DOHH2 (cell line): ENCODE results near the gene PRDM7.
A peak's percentile ranks its signal among the peaks of the same experiment; 100 is the strongest.
"Not testable (repeated sequence)": the region's sequence is repeated elsewhere in the genome, so short reads cannot be mapped to it uniquely, and the experiment has no call there.

ENCODE experiments used
- H3F3A ChIP-seq: fragments of 200-600 bp; sonication (generic), shearing (Covaris generic); 2 replicates; pipeline ENCODE4 v1.6.0; 2016; ENCODE audit warnings: antibody characterized with exemption, mild to moderate bottlenecking; ENCODE audit not compliant: control insufficient read depth, insufficient read depth
- H3K27ac ChIP-seq: fragments of 200-600 bp; sonication (generic); 2 replicates; pipeline ENCODE4 v1.5.1; 2014; ENCODE audit warnings: low read depth, mild to moderate bottlenecking, low read length, moderate library complexity
- H3K27me3 ChIP-seq: fragments of 200-600 bp; sonication (generic); 2 replicates; pipeline ENCODE4 v1.6.1; 2014; ENCODE audit warnings: mild to moderate bottlenecking, low read length, mixed read lengths; ENCODE audit not compliant: control insufficient read depth
- H3K36me3 ChIP-seq: fragments of 200-600 bp; sonication (generic); 2 replicates; pipeline ENCODE4 v1.6.1; 2014; ENCODE audit warnings: mild to moderate bottlenecking, low read length, moderate library complexity, mixed read lengths; ENCODE audit not compliant: control insufficient read depth
- H3K4me1 ChIP-seq: fragments of 200-600 bp; sonication (generic); 2 replicates; pipeline ENCODE4 v1.6.1; 2014; ENCODE audit warnings: mild to moderate bottlenecking, low read length, mixed read lengths; ENCODE audit not compliant: control insufficient read depth
- H3K4me2 ChIP-seq: fragments of 200-600 bp; sonication (generic); 2 replicates; pipeline ENCODE4 v1.6.0; 2014; ENCODE audit warnings: mild to moderate bottlenecking, low read length, moderate library complexity
- H3K4me3 ChIP-seq: fragments of 200-600 bp; sonication (generic); 2 replicates; pipeline ENCODE4 v1.5.1; 2014; ENCODE audit warnings: mild to moderate bottlenecking, low read length, mixed read lengths
- H3K79me2 ChIP-seq: fragments of 200-600 bp; sonication (generic); 2 replicates; pipeline ENCODE4 v1.6.1; 2014; ENCODE audit warnings: mild to moderate bottlenecking, low read length, mixed read lengths; ENCODE audit not compliant: control insufficient read depth
- H3K9me2 ChIP-seq: fragments of 200-600 bp; sonication (generic); replicated peaks from 2 replicates; pipeline ENCODE4 v1.6.1; 2014; ENCODE audit warnings: mild to moderate bottlenecking, low read length, mixed read lengths; ENCODE audit not compliant: control insufficient read depth
- H3K9me3 ChIP-seq: fragments of 200-600 bp; sonication (generic); 2 replicates; pipeline ENCODE4 v1.6.1; 2014; ENCODE audit warnings: antibody characterized with exemption, low read length, mixed read lengths; ENCODE audit not compliant: control insufficient read depth, insufficient read depth
- H4K20me1 ChIP-seq: fragments of 200-600 bp; sonication (generic); 2 replicates; pipeline ENCODE4 v1.6.0; 2014; ENCODE audit warnings: low read depth, mild to moderate bottlenecking, antibody characterized with exemption, low read length, moderate library complexity; ENCODE audit not compliant: control insufficient read depth, insufficient read depth
- EZH2phosphoT487 ChIP-seq: fragments of 200-600 bp; sonication (generic); IDR thresholded peaks from 2 replicates; pipeline ENCODE4 v1.6.1; 2017; ENCODE audit warnings: borderline replicate concordance, mild to moderate bottlenecking, antibody characterized with exemption, low read length, moderate library complexity, mixed read lengths
- TF ChIP-seq, protein P1 (sequence below): fragments of 200-600 bp; sonication (generic); IDR thresholded peaks from one replicate; pipeline ENCODE4 v1.5.1; 2014; ENCODE audit warnings: antibody characterized with exemption, mild to moderate bottlenecking, low read depth, low read length; ENCODE audit not compliant: poor library complexity, severe bottlenecking

Gene PRDM7

GRCh38 chr16:90070440-90070839 lies 6.7 kb downstream of the PRDM7 start:
- Histone ChIP-seq H3K79me2 (no peaks in the 10 kb centered on the region), H3K4me2 (peak overlapping the region; percentile 20), H3K4me1 (peaks cover 11% of the 10 kb centered on the region), H3K4me3 (no peak overlapping the region), H4K20me1 (no peaks in the 10 kb centered on the region), H3K27me3 (peaks cover 7% of the 10 kb centered on the region), H3K9me3 (no peaks in the 10 kb centered on the region), H3K36me3 (no peaks in the 10 kb centered on the region), H3K27ac (no peak overlapping the region), H3F3A (no peaks in the 10 kb centered on the region), H3K9me2 (no peaks in the 10 kb centered on the region)
- TF ChIP-seq, protein P1, sequence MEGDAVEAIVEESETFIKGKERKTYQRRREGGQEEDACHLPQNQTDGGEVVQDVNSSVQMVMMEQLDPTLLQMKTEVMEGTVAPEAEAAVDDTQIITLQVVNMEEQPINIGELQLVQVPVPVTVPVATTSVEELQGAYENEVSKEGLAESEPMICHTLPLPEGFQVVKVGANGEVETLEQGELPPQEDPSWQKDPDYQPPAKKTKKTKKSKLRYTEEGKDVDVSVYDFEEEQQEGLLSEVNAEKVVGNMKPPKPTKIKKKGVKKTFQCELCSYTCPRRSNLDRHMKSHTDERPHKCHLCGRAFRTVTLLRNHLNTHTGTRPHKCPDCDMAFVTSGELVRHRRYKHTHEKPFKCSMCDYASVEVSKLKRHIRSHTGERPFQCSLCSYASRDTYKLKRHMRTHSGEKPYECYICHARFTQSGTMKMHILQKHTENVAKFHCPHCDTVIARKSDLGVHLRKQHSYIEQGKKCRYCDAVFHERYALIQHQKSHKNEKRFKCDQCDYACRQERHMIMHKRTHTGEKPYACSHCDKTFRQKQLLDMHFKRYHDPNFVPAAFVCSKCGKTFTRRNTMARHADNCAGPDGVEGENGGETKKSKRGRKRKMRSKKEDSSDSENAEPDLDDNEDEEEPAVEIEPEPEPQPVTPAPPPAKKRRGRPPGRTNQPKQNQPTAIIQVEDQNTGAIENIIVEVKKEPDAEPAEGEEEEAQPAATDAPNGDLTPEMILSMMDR: no peak
- no peak for TF ChIP-seq EZH2phosphoT487

DNA sequence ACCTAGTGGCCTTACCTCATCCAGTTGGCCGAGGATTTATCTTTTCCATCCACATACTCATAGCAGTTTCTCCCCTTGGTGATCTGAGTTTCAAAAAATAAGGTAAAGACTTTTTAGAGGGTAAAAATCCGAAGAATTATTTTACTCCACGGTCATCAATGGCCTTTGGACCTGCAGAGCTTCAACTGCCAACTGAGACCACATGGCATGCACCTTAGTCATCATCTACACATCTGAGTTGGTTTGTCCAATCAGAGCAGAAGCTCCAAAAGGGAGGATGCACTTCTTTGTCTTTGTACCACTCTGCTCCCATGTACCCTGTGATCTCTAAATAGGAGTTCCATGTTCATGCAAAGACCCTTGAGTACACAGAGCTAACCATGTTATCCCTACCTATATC lies 15.7 kb downstream of the PRDM7 start:
- Histone ChIP-seq H3K27ac (no peak overlapping the region), H3K9me2 (no peaks in the 10 kb centered on the region), H3F3A (no peaks in the 10 kb centered on the region), H3K4me1 (no peaks in the 10 kb centered on the region), H3K36me3 (no peaks in the 10 kb centered on the region), H3K79me2 (no peaks in the 10 kb centered on the region), H4K20me1 (no peaks in the 10 kb centered on the region), H3K9me3 (no peaks in the 10 kb centered on the region), H3K4me2 (no peak overlapping the region), H3K27me3 (peaks cover 24% of the 10 kb centered on the region), H3K4me3 (no peak overlapping the region)
- TF ChIP-seq EZH2phosphoT487: no peak
- TF ChIP-seq, protein P1: no peak

DNA sequence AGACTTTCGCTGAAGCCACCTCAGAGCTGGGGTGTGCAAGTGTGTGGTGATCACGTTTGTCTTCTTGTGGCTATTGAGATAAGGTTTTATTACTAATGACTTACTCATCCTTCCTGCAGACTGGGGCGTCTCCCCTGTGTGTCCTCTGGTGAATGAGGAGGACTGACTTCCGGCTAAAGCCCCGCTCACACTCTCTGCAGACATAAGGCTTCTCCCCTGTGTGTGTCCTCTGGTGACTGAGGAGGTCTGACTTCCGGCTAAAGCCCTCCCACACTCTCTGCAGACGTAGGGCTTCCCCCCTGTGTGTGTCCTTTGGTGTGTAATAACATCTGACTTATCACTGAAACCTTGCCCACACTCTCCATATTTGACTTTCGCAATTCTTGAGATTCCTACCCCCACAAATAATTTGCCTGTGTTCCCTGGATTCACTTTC lies 19.4 kb downstream of the PRDM7 start:
- no peaks in the 10 kb centered on the region for H4K20me1 ChIP-seq
- H3F3A ChIP-seq: no peaks in the 10 kb centered on the region
- H3K4me1 ChIP-seq: no peaks in the 10 kb centered on the region
- TF ChIP-seq EZH2phosphoT487: no peak
- TF ChIP-seq, protein P1: no peak
- no peak overlapping the region for H3K27ac ChIP-seq
- H3K36me3 ChIP-seq: no peaks in the 10 kb centered on the region
- no peak overlapping the region for H3K4me2 ChIP-seq
- peaks cover 18% of the 10 kb centered on the region for H3K9me3 ChIP-seq
- no peaks in the 10 kb centered on the region for H3K9me2 ChIP-seq
- H3K79me2 ChIP-seq: no peaks in the 10 kb centered on the region
- H3K4me3 ChIP-seq: no peak overlapping the region
- H3K27me3 ChIP-seq: peaks cover 12% of the 10 kb centered on the region

DNA sequence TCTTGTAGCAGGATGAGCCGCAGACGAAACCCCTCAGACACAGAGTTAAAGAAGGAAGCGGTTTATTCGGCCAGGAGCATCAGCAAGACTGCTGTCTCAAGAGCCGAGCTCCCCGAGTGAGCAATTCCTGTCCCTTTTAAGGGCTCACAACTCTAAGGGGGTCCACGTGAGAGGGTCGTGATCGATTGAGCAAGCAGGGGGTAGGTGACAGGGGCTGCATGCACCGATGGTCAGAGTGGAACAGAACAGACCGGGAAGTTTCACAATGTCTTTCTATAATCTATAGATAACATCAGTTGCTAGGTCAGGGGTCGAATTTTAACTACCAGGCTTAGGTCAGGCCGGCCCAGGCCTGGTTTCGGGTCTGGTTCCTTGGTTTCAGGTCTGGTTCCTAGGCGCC lies 20.6 kb downstream of the PRDM7 start:
- H3K27me3 ChIP-seq, H3K79me2 ChIP-seq, H3K9me2 ChIP-seq, H3F3A ChIP-seq, H3K27ac ChIP-seq, H3K36me3 ChIP-seq, H4K20me1 ChIP-seq, H3K4me1 ChIP-seq, H3K4me2 ChIP-seq, H3K4me3 ChIP-seq: not testable (repeated sequence)
- H3K9me3 ChIP-seq: peaks cover 18% of the 10 kb centered on the region
